Astrocyte (in vitro differentiated cells and primary cell): ENCODE data around the gene KCND2.

Source experiments
- CTCF ChIP-seq: IDR thresholded peaks from 2 replicates; pipeline ENCODE4 v1.5.1; 2011; ENCODE audit warnings: low read depth, mild to moderate bottlenecking, inconsistent platforms, low read length, moderate library complexity; ENCODE audit not compliant: insufficient read depth
- EZH2 ChIP-seq: IDR thresholded peaks from 2 replicates; pipeline ENCODE4 v1.6.1; 2012; ENCODE audit warnings: mild to moderate bottlenecking, low read length, inconsistent platforms; ENCODE audit not compliant: insufficient read depth

DNA sequence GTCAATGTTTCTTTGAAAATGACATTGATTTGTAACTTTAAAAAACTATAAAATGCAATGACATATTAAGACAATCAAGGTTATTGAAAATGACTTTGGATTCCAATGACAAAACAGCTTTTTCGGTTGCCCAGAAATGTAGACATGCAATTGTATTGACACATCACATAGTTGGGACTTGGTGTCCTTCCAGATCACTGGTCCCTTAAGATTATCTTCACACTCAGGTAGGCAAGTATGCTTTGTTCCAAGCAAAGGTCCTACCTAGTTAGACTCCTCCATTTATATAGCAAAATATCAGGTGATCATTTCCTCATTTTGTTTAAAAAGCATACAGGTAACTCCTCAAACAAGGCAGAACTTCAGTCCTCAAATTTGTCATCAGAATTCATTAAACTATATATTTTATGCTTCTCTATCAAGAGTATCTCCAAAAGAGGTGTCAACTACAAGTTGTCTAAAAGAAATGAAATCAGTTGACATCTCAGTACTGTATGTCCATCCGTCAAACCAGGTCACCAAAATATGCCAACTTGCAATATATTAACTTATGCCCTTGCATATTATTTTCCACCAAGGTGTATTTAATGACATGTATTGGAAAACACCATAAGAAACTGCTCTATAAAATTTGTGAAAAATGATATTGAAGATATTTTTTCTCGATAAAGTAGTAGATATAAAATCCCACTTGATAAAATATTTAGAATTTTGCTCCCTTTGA lies 520.4 kb downstream of the KCND2 start:
- TF ChIP-seq EZH2 (no peak), CTCF (no peak)
